Duodenal mucosa (tissue), 2 donors: ENCODE data around the gene RRP12.
"Not testable (repeated sequence)": the region's sequence is repeated elsewhere in the genome, so short reads cannot be mapped to it uniquely, and the experiment has no call there.

Source experiments
- H3K27ac ChIP-seq: one replicate; pipeline ENCODE4 v1.7.0; 2013; ENCODE audit warnings: low read depth, low read length
- H3K27me3 ChIP-seq, 2 donors: one replicate each; pipeline ENCODE4 v1.7.0; 2013; ENCODE audit warnings: low read length in 2 of 2, control low read depth in 1 of 2; ENCODE audit not compliant: insufficient read depth in 2 of 2, control insufficient read depth in 1 of 2
- H3K36me3 ChIP-seq, 2 donors: one replicate each; pipeline ENCODE4 v1.7.0; 2013; ENCODE audit warnings: low read length in 2 of 2, control low read depth in 1 of 2; ENCODE audit not compliant: insufficient read depth in 2 of 2, control insufficient read depth in 1 of 2
- H3K4me1 ChIP-seq, 2 donors: one replicate each; pipeline ENCODE4 v1.7.0; 2013; ENCODE audit warnings: low read length in 2 of 2, control low read depth in 1 of 2; ENCODE audit not compliant: insufficient read depth in 2 of 2, control insufficient read depth in 1 of 2
- H3K4me3 ChIP-seq, 2 donors: one replicate each; pipeline ENCODE4 v1.7.0; 2013; ENCODE audit warnings: low read length in 2 of 2, low read depth in 1 of 2
- H3K9ac ChIP-seq, 2 donors: one replicate each; pipeline ENCODE4 v1.7.0; 2013; ENCODE audit warnings: low read length in 2 of 2, low read depth in 1 of 2
- H3K9me3 ChIP-seq, 2 donors: one replicate each; pipeline ENCODE4 v1.7.0; 2013; ENCODE audit warnings: low read length in 2 of 2, control low read depth in 1 of 2; ENCODE audit not compliant: control insufficient read depth in 1 of 2

The RRP12 gene

GRCh38 chr10:97428572-97428981, 27.4 kb upstream of the RRP12 start:
- Histone ChIP-seq H3K4me3 (peak overlapping the region in 1 of 2 donors; percentile 51), H3K9me3 (no peaks in the 10 kb centered on the region), H3K27me3 (no peaks in the 10 kb centered on the region), H3K27ac (no peak overlapping the region), H3K36me3 (peaks cover 17 to 26% of the 10 kb centered on the region in 2 donors), H3K9ac (peak overlapping the region in 1 of 2 donors; percentile 79), H3K4me1 (peaks cover 21 to 22% of the 10 kb centered on the region in 2 donors)

- Histone ChIP-seq H3K4me3 (peak overlapping the region; percentile 96 to 99), H3K36me3 (peaks cover 17 to 22% of the 10 kb centered on the region in 2 donors), H3K9me3 (no peaks in the 10 kb centered on the region), H3K4me1 (peaks cover 21 to 22% of the 10 kb centered on the region in 2 donors), H3K27me3 (no peaks in the 10 kb centered on the region), H3K9ac (peak overlapping the region; percentile 79 to 82), H3K27ac (no peak overlapping the region)
These were observed 26.5 kb upstream of the RRP12 start for GRCh38 chr10:97427571-97428179.

- Histone ChIP-seq H3K4me3 (peak overlapping the region; percentile 96 to 99), H3K27me3 (no peaks in the 10 kb centered on the region), H3K36me3 (peaks cover 17 to 19% of the 10 kb centered on the region in 2 donors), H3K4me1 (peaks cover 21 to 22% of the 10 kb centered on the region in 2 donors), H3K9ac (peak overlapping the region; percentile 79 to 94), H3K9me3 (no peaks in the 10 kb centered on the region), H3K27ac (peak overlapping the region; percentile 68)
These were observed 25.8 kb upstream of the RRP12 start for GRCh38 chr10:97426776-97427570.

- Histone ChIP-seq H3K27me3 (no peaks in the 10 kb centered on the region), H3K9me3 (no peaks in the 10 kb centered on the region), H3K9ac (peak within 1 kb of the TSS; percentile 79 to 94), H3K36me3 (peaks cover 11 to 17% of the 10 kb centered on the region in 2 donors), H3K4me1 (peaks cover 21 to 22% of the 10 kb centered on the region in 2 donors), H3K4me3 (peak within 1 kb of the TSS; percentile 96 to 99), H3K27ac (peak within 1 kb of the TSS; percentile 68)
These were observed 25.0 kb upstream of the RRP12 start, which contains the start of gene PGAM1 for GRCh38 chr10:97425964-97426775. PGAM1 (plus strand) TSS chr10:97426191; CDS start chr10:97426308, 117 bp downstream.

GRCh38 chr10:97423757-97424098, 22.6 kb upstream of the RRP12 start:
- H3K9ac ChIP-seq, H3K27ac ChIP-seq, H3K36me3 ChIP-seq, H3K9me3 ChIP-seq, H3K27me3 ChIP-seq, H3K4me3 ChIP-seq: not testable (repeated sequence)
- H3K4me1 ChIP-seq, result peaks cover 19 to 26% of the 10 kb centered on the region in 2 donors

- Histone ChIP-seq H3K4me3 (no peak overlapping the region), H3K9ac (no peak overlapping the region), H3K27me3 (no peaks in the 10 kb centered on the region), H3K27ac (no peak overlapping the region), H3K9me3 (no peaks in the 10 kb centered on the region), H3K4me1 (peaks cover 4 to 9% of the 10 kb centered on the region in 2 donors), H3K36me3 (no peaks in the 10 kb centered on the region)
These were observed 15.4 kb upstream of the RRP12 start for GRCh38 chr10:97416565-97416964.

GRCh38 chr10:97412891-97413304, 11.8 kb upstream of the RRP12 start:
- Histone ChIP-seq H3K27me3 (no peaks in the 10 kb centered on the region), H3K9ac (no peak overlapping the region), H3K4me3 (no peak overlapping the region), H3K4me1 (peaks cover 0 to 7% of the 10 kb centered on the region in 2 donors), H3K36me3 (no peaks in the 10 kb centered on the region), H3K27ac (no peak overlapping the region), H3K9me3 (no peaks in the 10 kb centered on the region)

- Histone ChIP-seq H3K9me3 (no peaks in the 10 kb centered on the region), H3K4me3 (no peak overlapping the region), H3K36me3 (no peaks in the 10 kb centered on the region), H3K4me1 (peaks cover 0 to 13% of the 10 kb centered on the region in 2 donors), H3K27ac (no peak overlapping the region), H3K9ac (no peak overlapping the region), H3K27me3 (no peaks in the 10 kb centered on the region)
These were observed 10.3 kb upstream of the RRP12 start for GRCh38 chr10:97411406-97411805.

- H3K27ac ChIP-seq, result no peak overlapping the region
- no peaks in the 10 kb centered on the region for H3K9me3 ChIP-seq
- peaks cover 0 to 13% of the 10 kb centered on the region in 2 donors for H3K4me1 ChIP-seq
- H3K4me3 ChIP-seq, result no peak overlapping the region
- H3K36me3 ChIP-seq, result no peaks in the 10 kb centered on the region
- no peaks in the 10 kb centered on the region for H3K27me3 ChIP-seq
- H3K9ac ChIP-seq, result no peak overlapping the region
These were observed 7.4 kb upstream of the RRP12 start for GRCh38 chr10:97408496-97408992.

- Histone ChIP-seq H3K9me3 (no peaks in the 10 kb centered on the region), H3K4me1 (peaks cover 0 to 12% of the 10 kb centered on the region in 2 donors), H3K9ac (no peak overlapping the region), H3K27me3 (no peaks in the 10 kb centered on the region), H3K4me3 (no peak overlapping the region), H3K27ac (no peak overlapping the region), H3K36me3 (no peaks in the 10 kb centered on the region)
These were observed 6.8 kb upstream of the RRP12 start for GRCh38 chr10:97407952-97408248.
